C1 segment of cervical spinal cord (tissue), 14 donors: ENCODE results near the gene FBXW12.

ENCODE experiments used
- DNase-seq, 14 donors: peaks; one replicate each; lab custom pipeline; 2025; lab: John Stamatoyannopoulos, UW

The FBXW12 gene

DNA sequence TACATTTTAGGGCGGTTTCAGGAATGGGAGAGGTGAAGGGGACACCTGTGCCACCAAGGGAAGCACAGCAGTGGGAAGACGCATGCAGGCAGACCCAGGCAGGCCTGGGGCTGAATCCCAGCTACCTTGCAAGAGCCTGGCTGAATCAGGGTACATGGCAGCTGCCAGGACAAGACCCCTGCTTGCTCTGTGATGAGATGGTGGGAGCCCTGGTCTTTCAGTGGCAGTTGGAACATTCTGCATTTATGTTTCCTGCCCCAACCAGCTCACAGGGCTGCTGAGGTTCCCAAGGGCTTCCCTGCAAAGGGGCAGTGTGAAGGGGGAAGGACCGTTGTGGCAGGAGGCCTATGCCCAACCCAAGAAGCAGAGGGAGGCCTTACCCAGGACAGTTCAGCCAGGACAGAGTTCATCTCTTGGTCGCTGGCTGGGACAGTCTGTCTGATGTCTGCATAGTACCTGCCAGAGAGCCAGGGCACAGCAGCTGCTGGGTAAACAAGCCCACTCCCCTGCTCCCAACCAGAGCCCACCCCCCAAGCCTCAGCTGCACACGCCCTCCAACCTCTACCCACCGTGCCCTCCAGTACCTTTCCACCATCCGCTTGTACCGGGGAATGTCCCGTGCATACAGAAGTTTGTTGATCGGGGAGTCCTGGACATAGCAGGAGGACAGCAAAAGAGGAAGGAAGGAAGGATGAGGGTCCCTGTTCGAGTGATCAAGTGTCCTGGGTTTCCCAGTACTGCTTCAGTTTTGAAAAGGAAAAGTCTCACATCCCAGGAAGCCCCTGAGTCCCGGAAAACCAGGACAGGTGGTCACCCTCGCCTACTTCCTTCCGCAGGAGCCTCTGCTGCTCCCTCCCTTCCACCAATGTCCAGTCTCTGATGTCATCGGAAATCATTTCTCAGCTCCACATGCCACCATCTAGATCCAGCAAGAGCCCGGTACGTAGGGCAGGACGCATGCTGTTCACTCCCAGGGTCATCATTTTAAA, 34.7 kb downstream of the FBXW12 start:
- DNase-seq, result no peak

DNA sequence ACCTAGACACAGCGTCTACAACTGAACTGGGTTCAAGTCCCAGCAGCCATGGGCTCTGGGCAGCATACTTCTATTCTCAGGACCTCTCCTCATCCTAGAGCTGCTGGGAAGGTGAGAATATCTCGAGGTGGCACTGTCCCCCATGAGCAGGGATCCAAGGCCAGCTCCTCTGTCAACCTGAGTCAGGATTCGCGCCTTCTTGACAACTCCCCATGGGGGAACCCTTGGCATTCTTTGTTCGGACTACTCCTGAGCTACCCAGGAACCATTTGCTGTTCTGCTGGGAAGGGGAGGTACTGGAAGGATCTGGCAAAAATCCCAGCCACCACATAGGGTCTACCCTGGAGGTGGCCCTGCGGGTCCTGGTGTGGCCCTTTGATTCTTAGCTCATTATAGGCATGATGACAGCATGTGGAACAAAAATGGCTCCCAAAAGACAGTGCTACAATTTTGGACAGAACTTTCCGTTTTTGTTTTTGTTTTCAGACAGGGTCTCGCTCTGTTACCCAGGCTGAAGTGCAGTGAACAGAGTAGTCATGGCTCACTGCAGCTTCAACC, 35.6 kb downstream of the FBXW12 start:
- no peak for DNase-seq

DNA sequence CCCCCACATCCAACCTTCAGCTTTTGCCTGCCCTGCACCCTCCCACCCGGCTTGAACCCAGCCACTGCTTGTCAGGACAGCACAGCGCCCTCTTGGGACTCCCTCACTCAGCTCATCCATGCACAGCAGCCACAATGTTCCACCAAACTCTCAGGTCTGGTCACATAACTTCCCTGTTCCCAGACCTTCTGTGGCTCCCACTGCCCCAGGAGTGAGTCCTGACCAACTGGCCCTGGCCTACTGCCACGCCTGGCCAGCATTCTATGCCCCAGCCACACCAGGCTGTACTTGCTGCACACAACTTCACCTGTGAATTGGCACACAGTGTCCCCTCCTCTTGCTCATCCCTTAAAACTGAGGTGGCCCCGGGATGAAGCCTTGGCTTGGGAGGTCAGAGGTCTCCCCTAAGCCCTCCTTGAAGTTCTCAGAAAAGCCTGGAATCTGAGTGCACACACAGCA, 36.8 kb downstream of the FBXW12 start:
- no peak for DNase-seq

DNA sequence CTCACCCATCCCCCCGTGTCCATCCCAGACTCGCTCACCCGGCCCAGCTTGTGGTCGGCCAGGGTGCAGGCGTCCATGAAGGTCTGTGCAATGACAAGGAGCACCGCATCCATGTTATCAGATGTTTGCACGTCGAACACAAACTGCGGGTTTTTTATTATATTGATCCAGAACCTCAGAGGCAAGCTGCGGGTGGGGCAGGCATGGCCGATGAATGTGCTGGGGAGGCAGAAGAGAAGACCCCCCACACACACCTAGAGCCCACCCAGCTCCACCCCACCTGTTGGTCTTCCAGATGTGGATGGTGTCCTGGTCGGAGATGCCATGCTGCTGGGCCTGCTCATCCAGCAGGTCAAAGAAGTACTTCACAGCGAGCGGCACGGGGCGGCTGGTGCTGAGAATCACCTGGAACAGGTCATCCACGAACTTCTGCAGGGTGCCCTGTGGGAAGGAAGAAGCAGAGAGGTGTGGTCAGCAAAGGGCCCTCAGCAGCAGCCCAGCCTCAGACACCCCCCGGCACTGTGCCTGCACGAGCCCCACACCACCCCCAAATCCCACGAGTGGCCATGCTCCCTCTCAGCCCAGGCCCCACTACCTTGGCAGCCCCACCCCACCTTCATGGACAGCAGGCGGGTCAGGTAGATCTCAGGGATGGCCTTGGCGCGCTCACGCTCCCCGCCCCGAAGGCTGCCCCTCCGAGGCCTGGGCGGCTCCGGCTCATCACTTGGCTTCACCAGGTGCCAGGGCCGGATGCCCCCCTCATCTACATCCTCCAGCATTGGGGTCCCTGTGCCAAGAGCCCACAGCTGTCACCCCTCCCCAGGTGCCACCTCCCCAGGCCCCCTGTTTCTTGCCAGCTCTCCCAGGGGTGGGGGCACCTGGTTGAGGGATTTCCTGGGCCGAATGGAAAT, 37.5 kb downstream of the FBXW12 start:
- DNase-seq, result no peak

DNA sequence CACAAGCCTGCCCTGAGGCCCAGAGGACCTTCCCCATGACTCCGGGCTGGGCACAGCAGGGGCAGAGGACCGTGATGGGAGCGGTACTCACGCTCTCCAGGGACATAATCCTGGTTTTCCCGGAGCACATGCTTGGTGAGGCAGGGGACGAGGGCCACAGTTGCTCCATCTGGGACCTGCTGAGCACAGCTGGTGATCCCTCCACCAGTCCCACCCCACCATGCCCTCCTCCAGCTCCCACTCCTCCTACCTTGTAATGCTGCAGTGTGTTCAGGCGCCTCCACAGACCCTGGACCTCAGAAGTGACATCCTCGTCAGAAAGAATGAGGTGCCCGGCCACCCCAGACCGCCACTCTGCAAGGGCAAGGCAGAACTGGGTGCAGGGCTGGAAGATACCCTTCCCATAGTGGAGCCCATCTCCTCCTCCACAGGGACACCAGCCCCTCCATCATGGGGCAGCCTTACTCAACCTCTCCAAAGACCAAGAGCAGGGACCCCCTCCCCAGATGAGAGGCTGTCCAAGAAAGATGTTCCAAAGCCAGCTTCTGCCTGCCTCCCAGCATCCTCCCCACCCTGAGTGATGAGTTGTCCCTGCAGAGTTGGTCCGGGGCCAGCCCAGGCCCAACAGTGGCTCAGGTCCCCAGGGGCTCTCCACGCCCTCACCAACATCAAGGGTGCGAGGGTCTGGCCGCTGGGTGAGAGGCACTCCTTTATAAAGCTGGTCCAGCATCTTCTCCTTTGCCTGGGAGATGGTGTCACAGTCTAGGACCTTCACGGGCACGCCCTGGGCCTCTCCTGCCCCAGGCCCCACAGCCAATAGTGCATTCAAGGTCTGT, 38.4 kb downstream of the FBXW12 start:
- no peak for DNase-seq

DNA sequence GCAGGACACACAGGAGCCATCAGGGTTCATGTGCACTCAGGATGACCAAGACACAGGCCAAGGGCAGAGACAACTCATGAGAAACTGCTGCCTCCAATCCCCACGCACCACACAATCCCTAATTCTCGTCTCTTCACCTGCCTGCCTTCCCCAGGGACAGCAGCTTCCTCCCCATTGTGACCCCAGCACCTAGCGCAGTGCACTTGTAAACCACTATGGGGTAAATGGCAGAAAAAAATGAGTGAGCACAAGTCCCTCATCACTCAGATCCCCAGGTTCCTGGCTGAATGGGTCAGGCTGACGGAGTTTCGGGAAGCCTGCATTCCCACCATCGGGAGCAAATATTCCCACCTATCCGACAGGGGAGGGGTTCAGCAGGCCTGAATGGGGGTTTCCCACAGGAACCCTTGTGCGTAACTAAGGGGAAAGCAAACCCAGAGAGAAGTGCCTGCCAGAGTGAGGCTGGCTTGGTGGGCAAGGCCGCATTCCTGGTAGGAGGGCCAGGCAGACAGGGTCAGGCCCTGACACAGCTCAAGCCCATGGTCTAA, 39.1 kb downstream of the FBXW12 start:
- DNase-seq, result no peak

DNA sequence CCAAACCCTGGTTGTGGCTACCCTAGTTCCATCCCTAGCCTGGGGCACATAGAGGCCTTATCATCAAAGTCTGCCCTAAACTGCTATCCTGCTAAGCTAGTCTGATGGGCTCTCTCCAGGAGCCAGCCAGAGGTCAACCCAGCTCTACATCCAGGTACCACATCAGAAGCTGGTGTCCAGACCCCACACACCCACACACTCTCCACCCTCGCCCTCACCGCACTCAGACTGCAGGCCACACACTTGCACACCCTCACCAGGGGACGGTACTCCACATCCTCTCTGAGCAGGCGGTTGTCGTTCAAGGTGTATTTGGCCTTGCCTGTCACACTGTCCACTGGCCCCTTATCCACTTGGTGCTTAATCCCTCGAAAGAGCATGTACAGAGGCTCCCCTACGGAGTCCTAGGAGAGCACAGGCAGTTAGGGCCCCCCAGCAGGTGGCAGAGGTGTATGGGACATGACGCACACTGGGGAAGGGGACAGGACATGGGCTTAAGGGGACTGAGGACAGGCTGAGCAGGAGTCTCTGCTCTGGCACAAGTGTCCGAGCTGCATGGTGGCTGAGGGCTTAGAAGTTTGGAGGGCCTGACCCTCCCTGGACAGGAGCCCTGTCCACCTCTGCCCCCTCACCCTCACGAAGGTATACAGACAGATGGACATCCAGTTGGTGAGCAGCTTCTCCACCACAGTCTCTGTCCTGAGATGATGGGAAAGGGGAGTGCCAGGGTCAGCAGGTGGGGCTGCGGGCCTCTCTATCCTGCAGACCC, 39.8 kb downstream of the FBXW12 start:
- DNase-seq, result no peak

DNA sequence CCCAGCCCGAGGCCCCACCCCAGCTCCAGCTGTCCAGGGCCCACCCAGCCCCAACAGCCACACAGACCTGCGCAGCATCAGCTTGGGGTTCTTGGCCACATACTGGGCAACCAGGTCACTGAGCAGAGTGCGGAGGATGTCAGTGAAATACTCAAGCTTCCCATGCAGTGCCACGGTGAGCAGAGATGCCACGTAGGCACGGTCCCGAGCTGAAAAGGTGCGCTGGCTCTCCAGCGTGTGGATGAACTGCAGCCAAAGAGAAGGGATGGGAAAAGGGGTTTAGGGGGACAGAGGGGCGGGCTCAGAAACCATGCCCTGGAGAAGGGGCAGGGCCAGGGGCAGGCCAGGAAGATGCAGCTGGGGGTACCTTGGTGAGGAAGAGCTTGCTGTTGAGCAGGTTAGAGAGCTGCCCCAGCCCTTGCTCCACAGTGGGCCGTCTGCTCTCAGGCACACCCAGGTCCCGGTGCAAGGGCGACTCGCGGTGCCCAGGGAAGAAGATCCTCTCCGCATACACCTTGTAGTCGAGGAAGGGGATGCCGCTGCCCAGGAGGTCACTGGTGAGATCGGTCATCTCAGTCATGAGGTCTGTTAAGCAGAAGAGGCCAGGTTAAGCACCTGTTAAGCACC, 40.5 kb downstream of the FBXW12 start:
- DNase-seq, result no peak

DNA sequence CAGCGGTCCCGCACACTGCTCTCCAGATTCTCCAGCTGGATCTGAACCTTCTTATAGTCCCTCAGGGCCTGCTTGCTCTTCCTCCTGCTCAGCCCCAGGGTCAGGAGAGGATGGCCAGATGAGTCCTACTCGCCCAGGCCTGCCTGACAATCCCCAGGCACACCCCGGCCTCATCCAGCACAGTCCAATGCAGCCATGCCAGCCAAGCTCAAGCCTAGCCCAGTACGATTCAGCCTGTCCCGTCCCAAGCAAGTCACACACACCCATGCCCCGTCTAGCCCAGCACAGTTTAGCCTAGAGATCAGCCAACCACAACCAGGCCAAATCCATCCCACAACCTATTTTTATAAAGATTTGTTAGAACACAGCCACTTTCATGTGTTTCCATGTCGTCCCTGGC, 41.1 kb downstream of the FBXW12 start:
- no peak for DNase-seq

DNA sequence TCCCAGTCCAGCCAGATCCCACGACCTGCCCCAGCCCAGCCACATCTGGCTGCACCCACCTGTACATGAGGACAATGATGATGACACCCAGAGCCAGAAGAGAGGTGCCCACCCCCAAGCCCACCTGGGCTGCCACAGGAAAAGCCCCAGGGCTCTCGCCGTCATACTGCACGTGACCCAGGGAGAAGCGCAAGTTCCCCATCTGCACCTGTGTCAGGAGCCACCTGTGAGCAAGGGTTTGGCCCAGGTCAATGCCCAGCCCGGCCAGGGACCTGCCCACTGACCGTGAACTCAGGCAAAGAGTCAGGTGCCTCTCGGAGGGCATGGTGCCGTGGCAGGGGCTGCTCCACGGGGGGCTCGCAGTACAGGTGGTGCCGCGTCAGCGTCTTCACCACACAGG, 41.6 kb downstream of the FBXW12 start:
- DNase-seq, result no peak

DNA sequence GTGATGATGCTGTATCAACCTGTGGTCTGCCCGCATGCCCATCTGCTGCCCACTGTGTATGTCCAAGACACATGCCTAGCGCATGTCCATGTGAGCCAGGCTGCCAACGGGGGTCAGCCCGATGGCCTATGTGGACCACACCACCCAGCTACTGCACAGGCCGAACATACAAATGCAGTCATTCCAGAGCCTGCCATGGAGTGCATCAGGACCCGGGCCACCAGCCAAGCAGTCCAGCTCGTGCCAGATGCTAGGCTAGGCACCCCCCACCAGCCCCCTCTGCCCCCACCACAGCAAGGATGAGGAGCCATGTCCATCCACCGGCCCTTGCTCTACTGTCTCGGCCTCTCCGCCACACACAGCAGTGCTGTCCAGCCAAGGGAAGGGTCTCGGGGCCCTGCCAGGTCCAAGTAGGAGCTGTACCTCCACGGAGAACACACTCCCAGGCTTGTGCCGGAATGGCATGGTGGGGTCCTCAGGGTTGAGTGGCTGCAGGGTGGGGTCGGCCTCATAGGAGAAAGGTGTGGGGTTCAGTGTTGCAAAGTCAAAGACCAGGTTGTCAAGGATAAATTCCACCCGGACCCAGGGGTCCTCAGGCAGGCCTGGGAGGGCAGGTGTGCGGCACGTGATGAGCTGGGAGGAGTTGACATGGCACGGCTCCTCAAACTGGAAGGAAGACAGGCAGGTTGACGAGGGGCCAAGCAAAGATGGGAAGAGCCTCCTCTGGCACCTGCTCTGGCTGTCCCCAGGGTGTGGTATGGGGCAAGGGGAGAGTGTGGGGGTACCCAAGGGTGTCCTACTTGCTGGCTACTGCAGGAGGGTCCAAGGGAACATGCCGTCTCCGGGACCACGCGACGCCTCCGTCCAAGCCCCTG, 42.6 kb downstream of the FBXW12 start:
- peak in 5 of 14 donors; percentile 19 to 53 (median 31) for DNase-seq

DNA sequence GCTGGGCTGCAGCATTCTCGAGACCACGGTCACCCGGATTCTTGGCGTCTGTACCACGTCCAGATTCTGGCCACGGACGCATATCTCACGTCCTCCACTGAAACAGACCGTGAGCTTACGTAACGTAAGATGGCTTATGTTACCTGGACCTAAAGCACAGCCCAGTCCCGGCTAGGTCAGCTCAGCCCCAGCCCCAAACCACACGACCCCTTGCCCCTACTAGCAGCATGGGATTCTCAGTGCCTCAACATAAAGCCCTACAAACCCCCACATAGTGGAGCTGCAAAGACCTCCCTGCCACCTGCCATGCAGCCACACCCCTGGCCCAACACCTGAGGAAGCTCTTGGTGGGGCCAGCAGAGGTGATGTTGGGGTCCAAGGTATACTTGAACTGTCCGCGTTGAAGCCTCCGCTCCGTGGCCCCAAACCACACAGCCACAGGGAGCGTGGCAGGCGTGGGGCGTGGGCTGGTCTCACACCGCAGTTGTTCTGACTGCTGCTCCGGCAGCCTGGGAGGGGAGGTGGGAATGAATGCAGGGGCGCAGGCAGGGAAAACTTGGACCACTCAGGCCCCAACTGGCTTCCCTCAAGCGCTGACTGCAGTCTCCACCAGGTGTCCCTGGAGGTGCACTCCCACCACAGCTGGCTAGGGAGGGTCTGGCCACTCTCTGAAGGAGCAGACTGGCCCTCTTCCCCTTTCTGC, 43.4 kb downstream of the FBXW12 start:
- DNase-seq, result no peak

DNA sequence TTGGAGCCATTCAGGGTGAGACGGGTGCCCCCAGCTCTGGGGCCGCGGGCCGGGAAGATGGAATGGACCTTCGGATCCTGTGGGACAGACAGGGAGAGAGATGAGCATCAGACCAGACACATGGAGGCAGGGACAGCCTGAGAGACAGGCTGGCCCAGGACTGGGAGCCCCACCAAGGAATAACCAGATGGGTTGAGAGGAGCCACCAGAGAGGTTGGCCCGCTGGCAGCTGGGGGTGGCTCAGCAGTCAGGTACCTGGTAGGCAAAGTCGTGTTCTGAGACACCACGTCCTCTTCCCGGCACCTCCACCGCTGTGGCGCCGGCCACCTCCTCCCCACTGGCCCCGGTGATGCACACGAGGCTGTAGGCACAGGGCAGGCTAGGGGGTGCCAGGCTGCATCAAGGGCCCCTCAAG, 44.1 kb downstream of the FBXW12 start:
- DNase-seq, result no peak

DNA sequence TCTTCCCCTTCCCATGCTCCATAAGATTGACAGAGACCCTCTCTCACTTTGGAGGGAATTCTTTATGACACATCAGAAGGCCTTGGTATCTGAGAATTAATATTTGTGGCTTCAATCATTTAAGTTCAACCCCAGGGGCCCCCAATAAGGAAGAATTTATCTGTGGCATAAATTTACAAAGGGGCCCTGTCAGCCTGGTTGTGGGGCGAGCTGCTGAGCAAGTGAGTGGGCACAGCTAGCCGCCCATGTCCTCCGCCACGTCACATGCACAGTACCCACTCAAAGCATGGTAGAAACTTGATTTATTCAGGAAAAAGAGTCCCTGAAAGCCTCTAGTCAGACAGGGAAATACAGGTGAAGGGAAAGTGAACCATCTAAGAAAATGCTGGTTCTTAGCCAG, 44.5 kb downstream of the FBXW12 start:
- DNase-seq, result no peak

DNA sequence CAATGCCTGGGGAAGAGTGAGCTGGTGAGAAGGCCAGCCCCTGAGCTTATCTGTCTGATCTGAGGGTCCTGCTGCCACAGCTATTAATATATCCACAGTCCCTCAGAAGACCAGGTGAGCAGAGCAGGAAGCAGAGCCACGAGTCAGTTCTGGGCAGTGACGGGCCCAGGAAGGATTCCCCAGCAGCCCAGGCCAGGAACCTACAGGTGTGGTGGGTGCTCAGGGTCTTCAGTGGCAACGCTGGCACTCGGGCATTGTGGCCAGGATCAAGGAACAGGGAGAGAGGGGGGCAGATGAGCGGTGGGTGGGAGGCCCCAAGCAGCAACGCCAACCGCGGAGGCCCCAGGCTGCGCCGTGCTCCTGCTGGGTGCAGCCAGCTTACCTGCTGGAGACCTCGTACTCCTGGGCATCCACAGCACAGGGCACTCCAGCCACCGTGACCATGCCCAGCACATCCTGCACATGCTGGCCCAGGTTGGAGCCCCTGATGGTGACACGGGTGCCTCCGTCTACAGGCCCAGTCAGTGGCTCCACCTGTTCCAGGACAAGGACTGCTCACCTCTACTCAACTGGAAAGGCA, 45.6 kb downstream of the FBXW12 start:
- DNase-seq, result no peak

DNA sequence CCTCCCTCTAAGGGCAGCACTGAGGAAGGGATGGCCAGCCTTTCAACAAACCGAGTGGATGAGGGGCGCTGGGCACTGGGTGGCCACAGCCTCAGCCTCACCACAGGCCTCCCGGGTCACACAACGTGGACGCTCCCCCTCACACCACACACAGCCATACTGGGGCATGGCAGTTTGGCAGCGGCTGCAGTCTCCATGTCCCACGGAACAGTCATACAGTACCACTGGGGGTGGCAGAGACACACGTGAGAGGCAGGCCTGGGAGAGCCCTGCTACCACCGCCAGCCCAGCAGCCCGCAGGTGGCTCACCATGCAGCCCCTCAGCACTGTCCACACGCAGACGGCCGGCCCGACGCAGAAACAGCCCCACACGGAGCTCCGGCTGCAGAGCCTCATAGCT, 46.1 kb downstream of the FBXW12 start:
- DNase-seq, result no peak

DNA sequence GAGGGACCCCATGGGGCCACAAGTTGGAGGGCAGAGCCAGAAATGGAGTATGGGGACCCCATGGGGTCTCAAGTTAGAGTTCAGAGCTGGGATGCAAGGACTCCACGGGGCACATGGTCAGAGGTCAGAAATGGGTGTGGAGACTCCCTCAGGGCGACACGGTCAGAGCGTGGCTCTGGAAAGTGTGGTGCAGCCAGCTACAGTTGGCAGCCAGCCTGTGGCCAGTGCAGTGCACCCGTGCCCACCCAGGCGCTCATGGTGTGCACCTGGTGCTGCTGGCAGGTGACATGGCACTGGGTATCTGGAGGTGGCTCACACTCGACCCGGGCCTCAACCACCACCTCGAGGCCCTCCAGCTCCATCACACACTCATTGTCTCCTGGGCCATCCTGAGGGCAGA, 46.6 kb downstream of the FBXW12 start:
- DNase-seq, result no peak

DNA sequence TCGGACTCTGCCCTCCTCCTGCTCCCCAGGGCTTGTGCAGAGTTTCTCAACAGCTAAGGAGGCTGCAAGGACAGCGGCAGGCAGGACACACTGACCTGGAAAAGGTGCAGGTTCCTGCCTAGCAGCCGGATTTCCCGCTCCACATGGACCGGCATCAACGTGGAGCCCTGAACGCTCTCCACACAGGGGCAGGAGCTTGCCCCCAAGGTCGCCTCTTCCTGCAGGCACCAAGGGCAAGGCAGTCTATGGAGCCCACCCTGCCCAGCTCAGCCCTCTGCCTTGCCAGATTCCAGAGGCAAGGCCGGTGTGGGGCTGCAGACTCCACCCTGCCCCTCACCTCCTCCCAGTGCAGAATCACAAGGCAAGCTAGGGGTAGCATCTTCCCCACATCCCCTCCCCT, 47.1 kb downstream of the FBXW12 start:
- no peak for DNase-seq
